Caco-2 (cell line): ENCODE data around the gene RSL24D1. TPM values are rescaled to one million over a fixed set of nuclear protein-coding genes. Genes with fewer than 3 reads are reported as not detected.
A peak's percentile ranks its signal among the peaks of the same experiment; 100 is the strongest.

Experiments
- BruUV-seq: library from RNA; stranded (reverse); fragments of 400-500 nt; replicated peaks from 2 replicates; lab custom pipeline; 2021; lab: Mats Ljungman, UMichigan
- CTCF ChIA-PET: fragments of 300-600 bp; sonication (Branson Sonifier 250); formaldehyde crosslinking; loops from one replicate; lab custom pipeline; 2022; ENCODE audit warnings: antibody characterized with exemption; lab: Charles Lee
- POLR2A ChIA-PET: fragments of 300-600 bp; sonication (Branson Sonifier 250); formaldehyde crosslinking; loops from one replicate; lab custom pipeline; 2022; ENCODE audit warnings: antibody characterized with exemption; lab: Charles Lee
- DNase-seq, 2 experiments: peaks; one replicate each; pipeline versions ENCODE4 v3.0.0 to v3.0.0-alpha.2; 2020 to 2022
- H3K27me3 ChIP-seq: replicated peaks from 2 replicates; pipeline ENCODE4 v1.6.0; 2011; ENCODE audit warnings: low read length; ENCODE audit not compliant: control insufficient read depth, insufficient read depth
- H3K36me3 ChIP-seq: 2 replicates; pipeline ENCODE4 v1.5.1; 2011; ENCODE audit warnings: low read length; ENCODE audit not compliant: control insufficient read depth, insufficient read depth
- H3K4me1 ChIP-seq: fragments of 250-450 bp; sonication (Bioruptor Pico); 2 replicates; pipeline ENCODE4 v1.5.1; 2020; ENCODE audit warnings: mild to moderate bottlenecking
- H3K4me3 ChIP-seq: 2 replicates; pipeline ENCODE4 v1.5.1; 2011; ENCODE audit warnings: low read depth, mild to moderate bottlenecking, control low read depth, low read length
- H3K9me3 ChIP-seq: fragments of 250-450 bp; sonication (Bioruptor Pico); 2 replicates; pipeline ENCODE4 v1.5.1; 2020; ENCODE audit warnings: mild to moderate bottlenecking, moderate library complexity
- H3K27ac Mint-ChIP-seq: one replicate; pipeline ENCODE4 v1.8.0; 2022; ENCODE audit warnings: mixed read lengths; ENCODE audit not compliant: unreplicated experiment
- H3K27me3 Mint-ChIP-seq: one replicate; pipeline ENCODE4 v1.8.0; 2022; ENCODE audit warnings: mixed read lengths; ENCODE audit not compliant: insufficient read depth, unreplicated experiment
- H3K36me3 Mint-ChIP-seq: one replicate; pipeline ENCODE4 v1.8.0; 2022; ENCODE audit warnings: mild to moderate bottlenecking, mixed read lengths; ENCODE audit not compliant: insufficient read depth, unreplicated experiment
- H3K4me1 Mint-ChIP-seq: one replicate; pipeline ENCODE4 v1.8.0; 2022; ENCODE audit warnings: low read depth, mixed read lengths; ENCODE audit not compliant: unreplicated experiment
- H3K4me3 Mint-ChIP-seq: one replicate; pipeline ENCODE4 v1.8.0; 2022; ENCODE audit warnings: mild to moderate bottlenecking, moderate library complexity, mixed read lengths; ENCODE audit not compliant: unreplicated experiment
- H3K9me3 Mint-ChIP-seq: one replicate; pipeline ENCODE4 v1.8.0; 2022; ENCODE audit warnings: mixed read lengths; ENCODE audit not compliant: unreplicated experiment
- CTCF ChIP-seq, 2 experiments: fragments of 200-600 bp in 1 of 2; IDR thresholded peaks; 1 replicate in 1 of 2; 2 replicates in 1 of 2; pipeline versions ENCODE4 v1.5.1 to v1.8.0; 2011 to 2022; ENCODE audit warnings: antibody characterized with exemption in 1 of 2, control low read depth in 1 of 2, inconsistent platforms in 1 of 2, low read depth in 1 of 2, low read length in 1 of 2, mild to moderate bottlenecking in 1 of 2, moderate library complexity in 1 of 2; ENCODE audit not compliant: insufficient read depth in 1 of 2, severe bottlenecking in 1 of 2, unreplicated experiment in 1 of 2
- intact Hi-C: fragments of 100-400 bp; cut with micrococcal nuclease; formaldehyde crosslinking; loops from one replicate; pipeline ENCODE4 v1.10.0; 2022; ENCODE audit not compliant: unreplicated experiment
- total RNA-seq: library from RNA; stranded (reverse); gene quantifications from 2 replicates; pipeline ENCODE4 v1.2.3, GENCODE V29; 2022

RSL24D1 gene
- total RNA-seq, 1 experiment from 2014 or later = 124 TPM

- no peak for TF ChIP-seq CTCF (IDR thresholded peaks at IDR 0.05; ENCODE audit: insufficient read depth in 1 of 2, low read depth in 1 of 2, low read length in 1 of 2, severe bottlenecking in 1 of 2, unreplicated experiment in 1 of 2)
- Histone ChIP-seq H3K4me3 (no peak overlapping the region), H3K36me3 (no peaks in the 10 kb centered on the region), H3K27me3 (no peaks in the 10 kb centered on the region), H3K9me3 (peaks cover 4% of the 10 kb centered on the region; the same call in 1 of the 2 replicates), H3K4me1 (peaks cover 19% of the 10 kb centered on the region)
- peak in 1 of 2 experiments; percentile 10 for DNase-seq
- intact Hi-C loops = no loop called here
- BruUV-seq = no TSS peak
- CTCF ChIA-PET = no interaction called here
- POLR2A ChIA-PET = no interaction called here
- Mint-ChIP-seq H3K9me3 (no peaks in the 10 kb centered on the region), H3K36me3 (no peaks in the 10 kb centered on the region), H3K27ac (no peak overlapping the region), H3K4me1 (peaks cover 14% of the 10 kb centered on the region), H3K27me3 (no peaks in the 10 kb centered on the region), H3K4me3 (no peak overlapping the region)
Observed at GRCh38 chr15:55224892-55225291, 28.2 kb upstream of the RSL24D1 start.

- H3K9me3 Mint-ChIP-seq = no peaks in the 10 kb centered on the region
- POLR2A ChIA-PET = no interaction called here
Observed at GRCh38 chr15:55222588-55222987, 25.8 kb upstream of the RSL24D1 start.

More at GRCh38 chr15:55222588-55222987, 25.8 kb upstream of the RSL24D1 start:
- TF ChIP-seq CTCF (IDR thresholded peaks at IDR 0.05; ENCODE audit: insufficient read depth in 1 of 2, low read depth in 1 of 2, low read length in 1 of 2, severe bottlenecking in 1 of 2, unreplicated experiment in 1 of 2) = no peak
- Histone ChIP-seq H3K27me3 (no peaks in the 10 kb centered on the region), H3K4me3 (no peak overlapping the region), H3K4me1 (peaks cover 19% of the 10 kb centered on the region), H3K9me3 (peaks cover 4% of the 10 kb centered on the region; the same call in 1 of the 2 replicates), H3K36me3 (no peaks in the 10 kb centered on the region)
- intact Hi-C loops = no loop called here
- no TSS peak for BruUV-seq
- H3K27me3 Mint-ChIP-seq = no peaks in the 10 kb centered on the region
- peak overlapping the region; percentile 55 for H3K27ac Mint-ChIP-seq
- H3K36me3 Mint-ChIP-seq = no peaks in the 10 kb centered on the region
- DNase-seq = no peak
- H3K4me3 Mint-ChIP-seq = no peak overlapping the region
- CTCF ChIA-PET = no interaction called here
- peaks cover 14% of the 10 kb centered on the region for H3K4me1 Mint-ChIP-seq
